PC-9 (cell line): ENCODE results near the gene TRPM8. TPM values are rescaled to one million over a fixed set of nuclear protein-coding genes. Genes with fewer than 3 reads are reported as not detected.

Experiments used
- BruUV-seq: library from RNA; stranded (reverse); fragments of 400-500 nt; replicated peaks from 2 replicates; lab custom pipeline; 2021; lab: Mats Ljungman, UMichigan
- CTCF ChIA-PET: fragments of 300-600 bp; sonication (Branson Sonifier 250); formaldehyde crosslinking; loops from one replicate; lab custom pipeline; 2022; ENCODE audit warnings: antibody characterized with exemption; lab: Charles Lee
- POLR2A ChIA-PET: fragments of 300-600 bp; sonication (Branson Sonifier 250); formaldehyde crosslinking; loops from one replicate; lab custom pipeline; 2022; ENCODE audit warnings: antibody characterized with exemption; ENCODE audit not compliant: unreplicated experiment; lab: Charles Lee
- DNase-seq, 2 experiments: peaks; one replicate each; pipeline versions ENCODE4 v3.0.0 to v3.0.0-alpha.2; 2015 to 2022; ENCODE audit warnings: mixed read lengths in 1 of 2
- H2AFZ ChIP-seq: fragments of 200-600 bp; sonication (generic); 2 replicates; pipeline ENCODE4 v1.8.1; 2017; ENCODE audit warnings: antibody characterized with exemption
- H3F3A ChIP-seq: fragments of 200-600 bp; sonication (generic); 2 replicates; pipeline ENCODE4 v1.8.1; 2017; ENCODE audit warnings: antibody characterized with exemption, mild to moderate bottlenecking, low read depth; ENCODE audit not compliant: insufficient read depth
- H3K27ac ChIP-seq: fragments of 200-600 bp; sonication (generic); 2 replicates; pipeline ENCODE4 v1.6.1; 2016; ENCODE audit warnings: mixed run types
- H3K27me3 ChIP-seq: fragments of 200-600 bp; sonication (generic); 2 replicates; pipeline ENCODE4 v1.6.1; 2016; ENCODE audit warnings: low read depth, mixed run types; ENCODE audit not compliant: insufficient read depth
- H3K36me3 ChIP-seq: fragments of 200-600 bp; sonication (generic); 2 replicates; pipeline ENCODE4 v1.6.1; 2016; ENCODE audit warnings: low read depth, mixed run types
- H3K4me1 ChIP-seq: fragments of 200-600 bp; sonication (generic); replicated peaks from 2 replicates; pipeline ENCODE4 v1.6.1; 2016; ENCODE audit warnings: mixed run types; ENCODE audit not compliant: insufficient read depth
- H3K4me2 ChIP-seq: fragments of 200-600 bp; sonication (generic); 2 replicates; pipeline ENCODE4 v1.6.1; 2017; ENCODE audit warnings: mixed run types
- H3K4me3 ChIP-seq: fragments of 200-600 bp; sonication (generic); 2 replicates; pipeline ENCODE4 v1.6.1; 2016; ENCODE audit warnings: mixed run types
- H3K79me2 ChIP-seq: fragments of 200-600 bp; sonication (generic); 2 replicates; pipeline ENCODE4 v1.6.1; 2017; ENCODE audit warnings: low read depth, mixed run types
- H3K9me2 ChIP-seq: fragments of 200-600 bp; sonication (generic); 2 replicates; pipeline ENCODE4 v1.8.1; 2017; ENCODE audit warnings: mild to moderate bottlenecking; ENCODE audit not compliant: insufficient read depth
- H3K9me3 ChIP-seq: fragments of 200-600 bp; sonication (generic); 2 replicates; pipeline ENCODE4 v1.8.1; 2016; ENCODE audit warnings: low read depth; ENCODE audit not compliant: insufficient read depth
- H4K20me1 ChIP-seq: fragments of 200-600 bp; sonication (generic); 2 replicates; pipeline ENCODE4 v1.8.1; 2017; ENCODE audit not compliant: insufficient read depth
- EZH2 ChIP-seq: fragments of 200-600 bp; sonication (generic); IDR thresholded peaks from 2 replicates; pipeline ENCODE4 v1.8.0; 2017; ENCODE audit warnings: antibody characterized with exemption, low read depth
- intact Hi-C: fragments of 100-400 bp; cut with micrococcal nuclease; formaldehyde crosslinking; loops from one replicate; pipeline ENCODE4 v1.10.0; 2022; ENCODE audit not compliant: unreplicated experiment
- total RNA-seq: library from RNA; stranded (reverse); gene quantifications from 2 replicates; pipeline ENCODE4 v1.2.3, GENCODE V29; 2021
- TF ChIP-seq, protein P1 (sequence below): fragments of 200-600 bp; sonication (generic); conservative IDR thresholded peaks from 2 replicates; pipeline ENCODE4 v1.6.1; 2017; ENCODE audit warnings: mixed run types, antibody characterized with exemption, mild to moderate bottlenecking, moderate library complexity

The TRPM8 gene
- total RNA-seq, 1 experiment from 2014 or later, result 2.1 TPM

DNA sequence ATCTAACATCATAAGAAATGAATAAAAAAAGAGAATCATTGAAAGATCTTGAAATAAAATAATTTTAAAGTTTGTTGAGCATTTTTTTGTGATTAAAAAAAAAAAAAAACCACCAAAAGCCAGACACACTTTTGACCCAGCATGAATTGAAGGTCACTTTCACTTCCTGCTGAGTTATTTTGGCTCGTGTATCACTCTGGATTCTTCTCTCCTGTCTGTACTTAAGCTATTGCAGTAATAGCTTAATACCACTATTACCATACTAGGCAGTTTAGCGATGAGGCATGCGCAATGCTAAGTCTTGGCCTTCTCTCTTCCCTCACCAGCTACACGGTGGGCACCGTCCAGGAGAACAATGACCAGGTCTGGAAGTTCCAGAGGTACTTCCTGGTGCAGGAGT, 78.8 kb downstream of the TRPM8 start:
- POLR2A ChIA-PET, result no interaction called here
- Histone ChIP-seq H3K36me3 (no peaks in the 10 kb centered on the region), H3K9me3 (no peaks in the 10 kb centered on the region), H3K79me2 (no peaks in the 10 kb centered on the region), H2AFZ (no peak overlapping the region), H3K4me3 (no peak overlapping the region), H4K20me1 (no peaks in the 10 kb centered on the region), H3F3A (no peaks in the 10 kb centered on the region), H3K9me2 (no peaks in the 10 kb centered on the region), H3K27ac (no peak overlapping the region), H3K4me2 (no peak overlapping the region), H3K27me3 (no peaks in the 10 kb centered on the region), H3K4me1 (no peaks in the 10 kb centered on the region)
- intact Hi-C loops, result no loop called here
- CTCF ChIA-PET, result interaction anchor here (0.6 kb wide), 1 partner anchor 43 kb away, joined by 5 read pairs; no protein-coding TSS in a partner anchor
- no TSS peak for BruUV-seq
- DNase-seq, result no peak
- no peak for TF ChIP-seq EZH2
- TF ChIP-seq, protein P1, sequence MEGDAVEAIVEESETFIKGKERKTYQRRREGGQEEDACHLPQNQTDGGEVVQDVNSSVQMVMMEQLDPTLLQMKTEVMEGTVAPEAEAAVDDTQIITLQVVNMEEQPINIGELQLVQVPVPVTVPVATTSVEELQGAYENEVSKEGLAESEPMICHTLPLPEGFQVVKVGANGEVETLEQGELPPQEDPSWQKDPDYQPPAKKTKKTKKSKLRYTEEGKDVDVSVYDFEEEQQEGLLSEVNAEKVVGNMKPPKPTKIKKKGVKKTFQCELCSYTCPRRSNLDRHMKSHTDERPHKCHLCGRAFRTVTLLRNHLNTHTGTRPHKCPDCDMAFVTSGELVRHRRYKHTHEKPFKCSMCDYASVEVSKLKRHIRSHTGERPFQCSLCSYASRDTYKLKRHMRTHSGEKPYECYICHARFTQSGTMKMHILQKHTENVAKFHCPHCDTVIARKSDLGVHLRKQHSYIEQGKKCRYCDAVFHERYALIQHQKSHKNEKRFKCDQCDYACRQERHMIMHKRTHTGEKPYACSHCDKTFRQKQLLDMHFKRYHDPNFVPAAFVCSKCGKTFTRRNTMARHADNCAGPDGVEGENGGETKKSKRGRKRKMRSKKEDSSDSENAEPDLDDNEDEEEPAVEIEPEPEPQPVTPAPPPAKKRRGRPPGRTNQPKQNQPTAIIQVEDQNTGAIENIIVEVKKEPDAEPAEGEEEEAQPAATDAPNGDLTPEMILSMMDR, result no peak

DNA sequence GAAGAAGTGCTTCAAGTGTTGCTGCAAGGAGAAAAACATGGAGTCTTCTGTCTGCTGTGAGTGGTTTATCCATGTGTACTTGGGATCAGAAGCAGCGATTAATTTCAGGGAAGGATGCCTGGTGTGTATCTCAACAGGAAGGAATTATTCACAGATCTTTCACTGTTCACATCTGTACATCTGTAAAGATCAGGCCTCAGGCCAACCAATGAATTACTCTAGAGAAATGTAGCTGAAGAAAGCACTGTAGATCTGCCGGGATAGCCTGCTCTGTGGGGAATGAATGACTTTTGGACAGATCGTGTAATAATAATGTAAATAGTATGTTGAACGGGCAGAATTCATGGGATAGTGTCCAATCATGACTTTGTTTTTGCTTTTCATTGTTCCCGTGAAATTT, 79.3 kb downstream of the TRPM8 start:
- ChIA-PET POLR2A (no interaction called here), CTCF (no interaction called here)
- DNase-seq, result no peak
- Histone ChIP-seq H3F3A (no peaks in the 10 kb centered on the region), H3K79me2 (no peaks in the 10 kb centered on the region), H3K4me1 (no peaks in the 10 kb centered on the region), H4K20me1 (no peaks in the 10 kb centered on the region), H3K27me3 (no peaks in the 10 kb centered on the region), H3K4me2 (no peak overlapping the region), H3K4me3 (no peak overlapping the region), H3K36me3 (no peaks in the 10 kb centered on the region), H3K9me3 (no peaks in the 10 kb centered on the region), H3K9me2 (no peaks in the 10 kb centered on the region), H3K27ac (no peak overlapping the region), H2AFZ (no peak overlapping the region)
- intact Hi-C loops, result no loop called here
- no TSS peak for BruUV-seq
- TF ChIP-seq, protein P1, result no peak
- TF ChIP-seq EZH2, result no peak

DNA sequence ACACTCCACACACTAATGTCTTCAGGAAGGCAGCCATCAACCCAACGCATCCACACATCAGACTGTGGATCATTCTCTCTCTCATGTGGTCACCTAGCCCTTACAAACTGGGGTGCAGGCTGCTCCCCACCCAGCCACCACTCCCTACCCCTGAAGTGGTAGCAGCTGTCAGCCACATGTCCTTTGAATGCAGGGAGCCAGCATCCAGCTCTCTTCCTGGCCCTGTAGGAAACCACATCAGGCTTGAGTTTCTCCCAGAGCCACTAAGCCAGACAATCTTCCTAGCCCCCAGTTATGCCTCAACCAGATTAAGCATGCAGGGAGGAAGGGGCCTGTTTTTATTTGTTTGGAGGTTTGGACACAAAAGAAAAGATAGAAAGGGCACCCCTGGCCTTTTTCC, 80.5 kb downstream of the TRPM8 start:
- no peak for TF ChIP-seq EZH2
- TF ChIP-seq, protein P1, result no peak
- H3K27ac ChIP-seq, result no peak overlapping the region
- POLR2A ChIA-PET, result interaction anchor here (0.7 kb wide), 1 partner anchor 15 kb away, joined by 4 read pairs; no protein-coding TSS in a partner anchor
- DNase-seq, result no peak
- CTCF ChIA-PET, result no interaction called here
- H3K4me2 ChIP-seq, result no peak overlapping the region
- intact Hi-C loops, result no loop called here
- no peaks in the 10 kb centered on the region for H3K9me2 ChIP-seq
- no peak overlapping the region for H2AFZ ChIP-seq
- no peak overlapping the region for H3K4me3 ChIP-seq
- no peaks in the 10 kb centered on the region for H4K20me1 ChIP-seq
- H3K36me3 ChIP-seq, result no peaks in the 10 kb centered on the region
- no peaks in the 10 kb centered on the region for H3K9me3 ChIP-seq
- H3F3A ChIP-seq, result no peaks in the 10 kb centered on the region
- H3K79me2 ChIP-seq, result no peaks in the 10 kb centered on the region
- no peaks in the 10 kb centered on the region for H3K27me3 ChIP-seq
- H3K4me1 ChIP-seq, result no peaks in the 10 kb centered on the region
- BruUV-seq, result no TSS peak
